Loucy (cell line): ENCODE results near the gene BRSK2.

Source experiments
- H2AFZ ChIP-seq: fragments of 200-600 bp; sonication (generic); 2 replicates; pipeline ENCODE4 v1.6.0; 2016; ENCODE audit warnings: antibody characterized with exemption, mild to moderate bottlenecking, low read length, moderate library complexity
- H3F3A ChIP-seq: fragments of 200-600 bp; 2 replicates; pipeline ENCODE4 v1.6.0; 2016; ENCODE audit warnings: antibody characterized with exemption, low read depth, mild to moderate bottlenecking
- H3K27me3 ChIP-seq: fragments of 200-600 bp; sonication (generic); 2 replicates; pipeline ENCODE4 v1.6.1; 2014; ENCODE audit warnings: low read length, mild to moderate bottlenecking; ENCODE audit not compliant: insufficient read depth, poor library complexity, severe bottlenecking
- H3K36me3 ChIP-seq: fragments of 200-600 bp; sonication (generic); 2 replicates; pipeline ENCODE4 v1.6.1; 2016; ENCODE audit warnings: low read length; ENCODE audit not compliant: insufficient read depth
- H3K4me1 ChIP-seq: fragments of 200-600 bp; sonication (generic); 2 replicates; pipeline ENCODE4 v1.5.1; 2014; ENCODE audit warnings: low read length, mild to moderate bottlenecking; ENCODE audit not compliant: insufficient read depth, poor library complexity, severe bottlenecking
- H3K4me2 ChIP-seq: fragments of 200-600 bp; sonication (generic); 2 replicates; pipeline ENCODE4 v1.6.0; 2014; ENCODE audit warnings: antibody characterized with exemption, low read length, low read depth, mild to moderate bottlenecking; ENCODE audit not compliant: poor library complexity, severe bottlenecking
- H3K4me3 ChIP-seq: fragments of 200-600 bp; sonication (generic); 2 replicates; pipeline ENCODE4 v1.5.1; 2014; ENCODE audit warnings: low read length, mild to moderate bottlenecking, mixed read lengths; ENCODE audit not compliant: poor library complexity, severe bottlenecking
- H3K79me2 ChIP-seq: fragments of 200-600 bp; sonication (generic); 2 replicates; pipeline ENCODE4 v1.6.1; 2014; ENCODE audit warnings: low read length; ENCODE audit not compliant: insufficient read depth
- H3K9ac ChIP-seq: fragments of 200-600 bp; sonication (generic); 2 replicates; pipeline ENCODE4 v1.6.0; 2014; ENCODE audit warnings: mild to moderate bottlenecking, low read depth, low read length, moderate library complexity; ENCODE audit not compliant: poor library complexity, severe bottlenecking
- H3K9me2 ChIP-seq: fragments of 200-600 bp; sonication (generic); replicated peaks from 2 replicates; pipeline ENCODE4 v1.6.1; 2016; ENCODE audit warnings: low read depth, low read length, mixed read lengths
- H3K9me3 ChIP-seq: fragments of 200-600 bp; sonication (generic); 2 replicates; pipeline ENCODE4 v1.6.1; 2014; ENCODE audit warnings: mild to moderate bottlenecking, antibody characterized with exemption, low read length, low read depth; ENCODE audit not compliant: insufficient read depth
- H4K20me1 ChIP-seq: fragments of 200-600 bp; sonication (generic); 2 replicates; pipeline ENCODE4 v1.6.0; 2014; ENCODE audit warnings: antibody characterized with exemption, low read length, mild to moderate bottlenecking; ENCODE audit not compliant: insufficient read depth, poor library complexity, severe bottlenecking
- CTCF ChIP-seq: fragments of 200-600 bp; sonication (generic); conservative IDR thresholded peaks from 2 replicates; pipeline ENCODE4 v1.5.1; 2014; ENCODE audit warnings: mild to moderate bottlenecking, antibody characterized with exemption, low read length
- EZH2phosphoT487 ChIP-seq: fragments of 200-600 bp; IDR thresholded peaks from 2 replicates; pipeline ENCODE4 v1.6.1; 2018; ENCODE audit warnings: antibody characterized with exemption, mild to moderate bottlenecking, moderate library complexity, borderline replicate concordance

The BRSK2 gene

GRCh38 chr11:1404461-1405185 lies 14.9 kb downstream of the BRSK2 start:
- Histone ChIP-seq H4K20me1 (no peaks in the 10 kb centered on the region), H3K27me3 (no peaks in the 10 kb centered on the region), H3K9ac (no peak overlapping the region), H3K36me3 (no peaks in the 10 kb centered on the region), H3K79me2 (no peaks in the 10 kb centered on the region), H3K4me2 (no peak overlapping the region), H3F3A (no peaks in the 10 kb centered on the region), H3K9me2 (no peaks in the 10 kb centered on the region), H3K4me3 (no peak overlapping the region), H3K9me3 (no peaks in the 10 kb centered on the region; the same call in 1 of the 2 replicates), H2AFZ (no peak overlapping the region), H3K4me1 (no peaks in the 10 kb centered on the region)
- TF ChIP-seq CTCF (no peak), EZH2phosphoT487 (no peak)

GRCh38 chr11:1405186-1406020 lies 15.7 kb downstream of the BRSK2 start:
- H3K4me3 ChIP-seq, result no peak overlapping the region
- no peaks in the 10 kb centered on the region; the same call in 1 of the 2 replicates for H3K9me3 ChIP-seq
- no peaks in the 10 kb centered on the region for H3K36me3 ChIP-seq
- H3K4me2 ChIP-seq, result no peak overlapping the region
- no peaks in the 10 kb centered on the region for H3K4me1 ChIP-seq
- H3K9ac ChIP-seq, result no peak overlapping the region
- no peaks in the 10 kb centered on the region for H3K27me3 ChIP-seq
- no peaks in the 10 kb centered on the region for H3F3A ChIP-seq
- H4K20me1 ChIP-seq, result no peaks in the 10 kb centered on the region
- no peaks in the 10 kb centered on the region for H3K79me2 ChIP-seq
- no peaks in the 10 kb centered on the region for H3K9me2 ChIP-seq
- TF ChIP-seq EZH2phosphoT487 (no peak), CTCF (no peak)
- no peak overlapping the region for H2AFZ ChIP-seq

DNA sequence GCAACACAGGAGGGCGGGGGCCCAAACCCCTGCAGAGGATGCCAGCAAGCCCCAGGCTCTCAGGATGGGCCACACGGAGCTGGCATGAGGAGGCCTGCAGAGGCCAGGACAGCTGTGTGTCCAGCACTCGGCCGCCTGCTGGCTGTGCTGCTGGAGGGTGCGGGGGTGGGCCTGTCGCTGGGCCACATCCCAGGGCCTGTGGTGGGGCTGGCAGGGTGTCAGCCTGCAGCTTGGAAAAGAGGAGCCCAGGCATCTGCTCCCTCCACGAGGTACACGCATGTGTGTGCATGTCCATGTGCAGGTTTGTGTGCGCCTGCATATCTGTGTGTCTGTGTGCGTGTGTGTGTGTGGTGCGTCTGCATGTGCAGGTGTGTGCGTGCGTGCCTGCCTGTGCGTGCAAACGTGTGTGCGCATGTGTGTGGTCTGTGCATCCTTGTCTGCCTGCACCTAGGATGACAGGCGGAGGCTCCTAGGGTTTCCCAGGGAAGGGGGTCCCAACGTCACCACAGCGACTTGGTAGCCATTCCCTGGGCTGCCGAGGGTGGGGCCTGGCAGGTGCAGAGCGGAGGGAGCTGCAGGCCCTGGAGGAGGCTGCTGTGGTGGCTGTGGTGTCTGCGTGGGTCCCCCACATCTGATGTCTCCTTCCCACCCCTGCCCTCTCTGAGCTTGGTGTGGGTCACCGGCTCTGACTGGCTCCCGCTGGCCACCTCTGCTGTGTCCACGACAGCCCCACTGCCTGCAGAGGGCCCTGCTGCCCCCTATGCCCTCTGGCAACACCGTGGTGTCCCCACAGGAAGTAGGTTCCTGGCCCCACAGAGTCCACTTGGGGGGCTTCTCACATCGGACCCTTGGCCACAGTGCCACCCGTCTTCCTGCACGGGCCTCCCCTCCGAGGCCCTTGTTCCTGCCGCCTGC lies 17.1 kb downstream of the BRSK2 start:
- H3K79me2 ChIP-seq, result no peaks in the 10 kb centered on the region
- TF ChIP-seq EZH2phosphoT487, result no peak
- TF ChIP-seq CTCF, result no peak
- no peak overlapping the region for H2AFZ ChIP-seq
- no peaks in the 10 kb centered on the region; the same call in 1 of the 2 replicates for H3K9me3 ChIP-seq
- no peaks in the 10 kb centered on the region for H3K36me3 ChIP-seq
- no peaks in the 10 kb centered on the region for H3K9me2 ChIP-seq
- no peaks in the 10 kb centered on the region for H3F3A ChIP-seq
- H3K27me3 ChIP-seq, result no peaks in the 10 kb centered on the region
- H4K20me1 ChIP-seq, result no peaks in the 10 kb centered on the region
- no peak overlapping the region for H3K4me2 ChIP-seq
- H3K9ac ChIP-seq, result no peak overlapping the region
- no peak overlapping the region for H3K4me3 ChIP-seq
- H3K4me1 ChIP-seq, result no peaks in the 10 kb centered on the region
